ENCODE data around the gene CCDC74A. TPM values are rescaled to one million over a fixed set of nuclear protein-coding genes. Genes with fewer than 3 reads are reported as not detected.
"Not testable (repeated sequence)": the region's sequence is repeated elsewhere in the genome, so short reads cannot be mapped to it uniquely, and the experiment has no call there.

CCDC74A gene
- total RNA-seq, 1 donor from 2014 or later: 11.8 TPM

- Mint-ChIP-seq H3K27me3 (no peaks in the 10 kb centered on the region), H3K36me3 (ENCODE audit: insufficient read depth) (peaks cover 4% of the 10 kb centered on the region), H3K4me3 (ENCODE audit: low read depth) (no peak overlapping the region), H3K9me3 (ENCODE audit: low read depth) (no peaks in the 10 kb centered on the region), H3K27ac (no peak overlapping the region), H3K4me1 (ENCODE audit: low read depth) (peaks cover 5% of the 10 kb centered on the region)
- no peak for DNase-seq (ENCODE audit: low spot score, unreplicated experiment)
- TF ChIP-seq, protein P1, sequence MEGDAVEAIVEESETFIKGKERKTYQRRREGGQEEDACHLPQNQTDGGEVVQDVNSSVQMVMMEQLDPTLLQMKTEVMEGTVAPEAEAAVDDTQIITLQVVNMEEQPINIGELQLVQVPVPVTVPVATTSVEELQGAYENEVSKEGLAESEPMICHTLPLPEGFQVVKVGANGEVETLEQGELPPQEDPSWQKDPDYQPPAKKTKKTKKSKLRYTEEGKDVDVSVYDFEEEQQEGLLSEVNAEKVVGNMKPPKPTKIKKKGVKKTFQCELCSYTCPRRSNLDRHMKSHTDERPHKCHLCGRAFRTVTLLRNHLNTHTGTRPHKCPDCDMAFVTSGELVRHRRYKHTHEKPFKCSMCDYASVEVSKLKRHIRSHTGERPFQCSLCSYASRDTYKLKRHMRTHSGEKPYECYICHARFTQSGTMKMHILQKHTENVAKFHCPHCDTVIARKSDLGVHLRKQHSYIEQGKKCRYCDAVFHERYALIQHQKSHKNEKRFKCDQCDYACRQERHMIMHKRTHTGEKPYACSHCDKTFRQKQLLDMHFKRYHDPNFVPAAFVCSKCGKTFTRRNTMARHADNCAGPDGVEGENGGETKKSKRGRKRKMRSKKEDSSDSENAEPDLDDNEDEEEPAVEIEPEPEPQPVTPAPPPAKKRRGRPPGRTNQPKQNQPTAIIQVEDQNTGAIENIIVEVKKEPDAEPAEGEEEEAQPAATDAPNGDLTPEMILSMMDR (IDR thresholded peaks at IDR 0.05; ENCODE audit: unreplicated experiment): no peak
These were observed 39.1 kb upstream of the CCDC74A start for GRCh38 chr2:131488306-131489205.

- H3K27ac Mint-ChIP-seq: peak overlapping the region; percentile 49
- not testable (repeated sequence) for H3K9me3 Mint-ChIP-seq (ENCODE audit: low read depth); H3K36me3 Mint-ChIP-seq (ENCODE audit: insufficient read depth); H3K27me3 Mint-ChIP-seq; DNase-seq (ENCODE audit: low spot score, unreplicated experiment)
- peak overlapping the region; percentile 68 for H3K4me3 Mint-ChIP-seq (ENCODE audit: low read depth)
- peaks cover 10% of the 10 kb centered on the region for H3K4me1 Mint-ChIP-seq (ENCODE audit: low read depth)
These were observed 36.8 kb upstream of the CCDC74A start for GRCh38 chr2:131490616-131491468.

- not testable (repeated sequence) for DNase-seq (ENCODE audit: low spot score, unreplicated experiment); H3K9me3 Mint-ChIP-seq (ENCODE audit: low read depth); H3K27me3 Mint-ChIP-seq; H3K36me3 Mint-ChIP-seq (ENCODE audit: insufficient read depth)
- Mint-ChIP-seq H3K27ac (peak overlapping the region; percentile 49), H3K4me3 (ENCODE audit: low read depth) (peak overlapping the region; percentile 68), H3K4me1 (ENCODE audit: low read depth) (peaks cover 10% of the 10 kb centered on the region)
These were observed 36.2 kb upstream of the CCDC74A start for GRCh38 chr2:131491469-131491836.

DNA sequence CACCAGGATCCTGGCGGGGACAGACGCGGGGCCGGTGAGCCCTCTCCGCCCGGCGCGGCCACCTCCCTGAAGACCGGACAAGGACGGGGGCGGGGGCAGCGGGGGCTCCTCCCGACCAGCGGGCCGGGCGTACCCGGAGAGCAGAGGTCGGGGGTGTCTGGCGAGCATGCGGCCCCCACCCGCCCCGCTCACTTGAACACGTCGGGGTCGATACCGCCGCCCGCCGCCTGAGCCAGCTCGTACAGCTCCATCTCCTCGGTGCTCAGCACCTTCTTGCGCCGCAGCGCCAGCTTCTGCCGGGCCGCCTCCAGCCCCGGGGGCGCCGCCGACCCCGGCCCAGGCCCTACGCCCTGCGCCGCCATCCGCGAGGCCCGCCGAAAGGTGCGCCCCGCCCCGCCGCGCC lies 35.7 kb upstream of the CCDC74A start, which contains the start of gene MZT2A:
Gene MZT2A (minus strand): TSS at position 383 of the 403 bp plus-strand sequence. CDS start 21 bp downstream, at position 362.
- DNase-seq (ENCODE audit: low spot score, unreplicated experiment); H3K9me3 Mint-ChIP-seq (ENCODE audit: low read depth); H3K27me3 Mint-ChIP-seq; H3K36me3 Mint-ChIP-seq (ENCODE audit: insufficient read depth): not testable (repeated sequence)
- H3K4me3 Mint-ChIP-seq (ENCODE audit: low read depth): peak within 1 kb of the TSS; percentile 98
- H3K4me1 Mint-ChIP-seq (ENCODE audit: low read depth): peaks cover 10% of the 10 kb centered on the region
- H3K27ac Mint-ChIP-seq: peak within 1 kb of the TSS; percentile 99

GRCh38 chr2:131492418-131493198 lies 35.1 kb upstream of the CCDC74A start:
- H3K27me3 Mint-ChIP-seq: no peaks in the 10 kb centered on the region
- DNase-seq (ENCODE audit: low spot score, unreplicated experiment): peak; percentile 92
- H3K4me1 Mint-ChIP-seq (ENCODE audit: low read depth): peaks cover 10% of the 10 kb centered on the region
- H3K4me3 Mint-ChIP-seq (ENCODE audit: low read depth): peak overlapping the region; percentile 98
- peak overlapping the region; percentile 99 for H3K27ac Mint-ChIP-seq
- TF ChIP-seq, protein P1 (IDR thresholded peaks at IDR 0.05; ENCODE audit: unreplicated experiment): peak; percentile 67
- no peaks in the 10 kb centered on the region for H3K9me3 Mint-ChIP-seq (ENCODE audit: low read depth)
- peaks cover 4% of the 10 kb centered on the region for H3K36me3 Mint-ChIP-seq (ENCODE audit: insufficient read depth)

- TF ChIP-seq, protein P1 (IDR thresholded peaks at IDR 0.05; ENCODE audit: unreplicated experiment): no peak
- Mint-ChIP-seq H3K9me3 (ENCODE audit: low read depth) (no peaks in the 10 kb centered on the region), H3K27ac (peak overlapping the region; percentile 99), H3K4me1 (ENCODE audit: low read depth) (peaks cover 10% of the 10 kb centered on the region), H3K4me3 (ENCODE audit: low read depth) (peak overlapping the region; percentile 98), H3K36me3 (ENCODE audit: insufficient read depth) (peaks cover 1% of the 10 kb centered on the region), H3K27me3 (no peaks in the 10 kb centered on the region)
- no peak for DNase-seq (ENCODE audit: low spot score, unreplicated experiment)
These were observed 34.3 kb upstream of the CCDC74A start for GRCh38 chr2:131493199-131493968.

DNA sequence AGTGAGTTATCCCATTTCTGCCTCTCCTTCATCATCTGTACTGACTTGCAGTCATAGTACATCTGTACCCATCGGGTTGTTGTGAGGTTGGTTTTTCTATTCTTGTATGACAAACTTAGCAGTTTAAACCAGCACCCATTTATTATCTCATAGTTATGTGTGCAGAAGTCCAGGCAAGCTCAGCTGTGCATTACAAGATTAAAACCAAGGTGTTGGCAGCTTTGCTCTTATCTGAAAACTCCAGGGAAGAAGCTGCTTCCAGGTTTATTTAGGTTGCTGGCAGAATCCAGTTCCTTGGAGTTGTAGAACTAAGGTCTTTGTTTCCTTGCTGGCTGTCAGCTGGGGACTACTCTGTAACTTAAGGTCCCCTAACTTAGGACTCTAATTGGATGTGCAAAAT lies 32.2 kb upstream of the CCDC74A start:
- not testable (repeated sequence) for H3K36me3 Mint-ChIP-seq (ENCODE audit: insufficient read depth); H3K27me3 Mint-ChIP-seq; H3K9me3 Mint-ChIP-seq (ENCODE audit: low read depth); DNase-seq (ENCODE audit: low spot score, unreplicated experiment); H3K27ac Mint-ChIP-seq; H3K4me1 Mint-ChIP-seq (ENCODE audit: low read depth)
- H3K4me3 Mint-ChIP-seq (ENCODE audit: low read depth): peak overlapping the region; percentile 98

GRCh38 chr2:131498321-131498973 lies 29.2 kb upstream of the CCDC74A start:
- not testable (repeated sequence) for H3K4me3 Mint-ChIP-seq (ENCODE audit: low read depth); H3K4me1 Mint-ChIP-seq (ENCODE audit: low read depth); H3K9me3 Mint-ChIP-seq (ENCODE audit: low read depth); H3K27ac Mint-ChIP-seq; H3K27me3 Mint-ChIP-seq; H3K36me3 Mint-ChIP-seq (ENCODE audit: insufficient read depth); DNase-seq (ENCODE audit: low spot score, unreplicated experiment)

Measured in progenitor cell of endocrine pancreas (in vitro differentiated cells).